NCI-H345 treated with DMSO at 0.1 percent for 48 hours (cell line): Measurements from ENCODE around the gene PRDX2.

Experiments
- DNase-seq: peaks from one replicate; lab custom pipeline; 2025; ENCODE audit not compliant: unreplicated experiment; lab: John Stamatoyannopoulos, UW

PRDX2 gene

GRCh38 chr19:12792853-12793289 is 8.7 kb downstream of the PRDX2 start:
- DNase-seq = no peak

GRCh38 chr19:12792051-12792852 is 9.3 kb downstream of the PRDX2 start:
- DNase-seq = no peak

- DNase-seq = peak; percentile 24
These were observed 10.1 kb downstream of the PRDX2 start, which contains the start of gene JUNB for GRCh38 chr19:12791345-12792050. TSS of gene JUNB (plus strand) at chr19:12791486. CDS start at chr19:12791772, 286 bp downstream.

DNA sequence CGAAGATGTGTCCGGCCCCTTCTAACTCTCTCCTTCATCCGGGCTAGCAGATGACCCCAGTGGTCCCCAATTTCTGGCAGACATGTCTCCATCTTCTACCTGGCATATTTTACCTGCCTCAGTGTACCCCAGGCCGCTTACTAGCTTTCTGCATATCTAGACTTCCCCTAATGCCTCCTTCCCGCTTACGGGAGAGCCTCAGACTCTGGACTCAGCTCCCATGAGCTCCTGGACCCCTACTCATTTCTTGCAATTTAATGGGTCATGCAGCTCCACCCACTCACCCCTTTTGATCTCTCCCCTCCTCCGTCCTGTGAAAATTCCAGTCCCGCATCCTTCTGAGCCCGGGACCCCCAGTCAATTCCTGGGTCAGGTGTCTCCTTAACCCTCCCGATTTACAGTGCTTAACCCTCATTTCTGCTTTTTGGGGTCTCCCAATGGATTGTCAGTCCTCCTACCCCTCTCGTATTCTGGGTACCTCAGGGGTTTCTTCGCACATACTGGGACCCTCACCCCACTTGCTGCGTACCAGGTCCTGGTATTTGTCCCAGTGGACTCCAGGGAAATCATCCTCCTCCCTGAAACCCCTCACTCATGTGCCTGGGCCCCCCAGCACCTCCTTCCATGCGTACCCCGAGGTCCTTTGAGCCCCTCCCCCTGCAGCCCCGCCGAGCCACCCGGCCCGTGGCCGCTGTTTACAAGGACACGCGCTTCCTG is 10.8 kb downstream of the PRDX2 start:
- no peak for DNase-seq

- no peak for DNase-seq
These were observed 11.5 kb downstream of the PRDX2 start for GRCh38 chr19:12789904-12790619.

- no peak for DNase-seq
These were observed 12.3 kb downstream of the PRDX2 start for GRCh38 chr19:12789098-12789903.

GRCh38 chr19:12788682-12789097 is 12.9 kb downstream of the PRDX2 start:
- DNase-seq = no peak

GRCh38 chr19:12788042-12788681 is 13.4 kb downstream of the PRDX2 start:
- no peak for DNase-seq

DNA sequence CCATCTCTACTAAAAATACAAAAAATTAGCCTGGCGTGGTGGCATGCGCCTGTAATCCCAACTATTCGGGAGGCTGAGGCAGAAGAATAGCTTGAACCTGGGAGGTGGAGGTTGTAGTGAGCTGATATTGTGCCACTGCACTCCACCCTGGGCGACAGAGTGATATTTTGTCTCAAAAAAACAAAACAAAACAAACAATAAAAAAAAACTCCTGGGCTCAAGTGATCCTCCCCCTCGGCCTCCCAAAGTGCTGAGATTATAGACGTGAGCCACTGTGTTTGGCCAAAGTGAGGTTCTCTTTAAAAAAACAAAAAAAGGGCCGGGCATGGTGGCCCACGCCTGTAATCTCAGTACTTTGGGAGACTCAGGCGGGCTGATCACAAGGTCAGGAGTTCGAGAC is 14.1 kb downstream of the PRDX2 start:
- DNase-seq = no peak

- DNase-seq = no peak
These were observed 14.6 kb downstream of the PRDX2 start for GRCh38 chr19:12786952-12787351.

- DNase-seq = no peak
These were observed 15.3 kb downstream of the PRDX2 start for GRCh38 chr19:12786141-12786870.

DNA sequence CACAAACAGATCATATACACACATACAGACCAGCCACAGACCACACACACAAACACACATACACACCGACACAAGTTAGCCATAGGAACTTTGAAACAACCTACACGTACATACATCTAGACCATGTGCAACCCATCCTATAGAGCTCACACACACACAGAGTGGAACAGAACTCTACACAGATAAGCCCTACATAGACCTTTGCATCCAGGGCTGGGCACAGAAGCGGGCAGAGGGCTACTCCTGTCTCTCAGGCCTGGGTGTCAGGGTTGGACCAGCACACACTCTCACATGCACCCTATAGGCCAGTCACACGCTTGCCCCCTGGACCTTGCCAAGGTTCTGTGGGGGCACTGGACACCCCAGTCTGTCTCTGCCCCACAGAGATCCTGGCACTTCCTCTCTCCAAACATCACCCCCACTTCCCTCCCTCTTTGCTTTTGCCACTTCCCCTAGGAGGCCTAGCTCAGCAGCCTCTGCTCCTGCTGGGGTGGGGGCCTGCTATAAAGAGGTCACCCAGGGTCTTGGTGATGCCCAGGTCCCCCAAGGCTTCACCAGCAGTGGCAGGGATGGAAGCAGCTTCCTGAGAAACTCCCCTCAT is 16.1 kb downstream of the PRDX2 start:
- DNase-seq = no peak

- no peak for DNase-seq
These were observed 16.6 kb downstream of the PRDX2 start for GRCh38 chr19:12784871-12785430.

DNA sequence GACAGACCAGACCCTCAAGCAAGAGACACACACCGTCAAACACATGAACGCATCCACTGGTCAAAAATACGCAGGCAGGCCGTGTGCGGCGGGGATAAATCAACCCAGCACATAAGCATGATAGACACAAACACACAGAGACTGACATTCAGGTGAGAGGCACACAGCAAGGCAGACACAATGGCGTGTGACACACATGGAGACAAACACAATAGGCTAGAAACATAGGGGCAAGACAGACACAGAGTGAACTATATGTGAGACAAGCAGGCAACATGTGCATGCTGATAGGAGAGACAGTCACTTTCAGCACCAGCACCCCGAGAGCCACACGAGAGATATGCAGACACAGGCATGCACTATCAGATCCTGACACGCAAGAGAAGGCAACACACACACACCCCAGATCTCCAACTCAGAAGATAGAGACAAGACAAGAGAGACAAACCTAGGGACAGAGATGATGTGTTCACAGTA is 17.2 kb downstream of the PRDX2 start:
- no peak for DNase-seq

GRCh38 chr19:12783849-12784393 is 17.7 kb downstream of the PRDX2 start:
- DNase-seq = no peak

DNA sequence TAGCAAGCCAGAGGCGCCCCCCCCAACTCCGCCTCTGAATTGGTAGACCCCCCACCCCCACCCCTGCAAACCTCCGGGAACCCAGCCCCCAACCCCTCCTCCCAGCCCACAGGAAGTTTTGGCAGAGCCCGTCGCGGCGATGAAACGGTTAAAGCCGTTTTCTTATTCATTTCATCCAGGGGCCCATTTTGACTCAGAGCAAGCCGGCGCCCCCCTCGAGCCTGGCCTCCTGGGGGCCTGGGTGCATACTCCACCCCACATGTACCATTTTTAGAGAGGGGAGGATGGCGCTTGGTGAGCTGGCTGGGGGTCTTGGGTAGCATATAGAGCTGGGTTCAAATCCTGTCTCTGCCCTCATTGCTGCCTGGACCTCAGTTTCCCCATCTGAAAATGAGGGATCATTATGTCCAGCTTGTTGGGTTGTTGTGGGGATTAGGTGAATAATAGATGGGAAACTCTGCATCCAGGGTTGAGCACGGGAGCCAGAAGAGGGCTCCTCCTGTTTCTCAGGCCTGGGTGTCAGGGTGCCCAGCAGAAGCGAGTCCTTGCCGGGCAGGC is 18.2 kb downstream of the PRDX2 start:
- DNase-seq = no peak

DNA sequence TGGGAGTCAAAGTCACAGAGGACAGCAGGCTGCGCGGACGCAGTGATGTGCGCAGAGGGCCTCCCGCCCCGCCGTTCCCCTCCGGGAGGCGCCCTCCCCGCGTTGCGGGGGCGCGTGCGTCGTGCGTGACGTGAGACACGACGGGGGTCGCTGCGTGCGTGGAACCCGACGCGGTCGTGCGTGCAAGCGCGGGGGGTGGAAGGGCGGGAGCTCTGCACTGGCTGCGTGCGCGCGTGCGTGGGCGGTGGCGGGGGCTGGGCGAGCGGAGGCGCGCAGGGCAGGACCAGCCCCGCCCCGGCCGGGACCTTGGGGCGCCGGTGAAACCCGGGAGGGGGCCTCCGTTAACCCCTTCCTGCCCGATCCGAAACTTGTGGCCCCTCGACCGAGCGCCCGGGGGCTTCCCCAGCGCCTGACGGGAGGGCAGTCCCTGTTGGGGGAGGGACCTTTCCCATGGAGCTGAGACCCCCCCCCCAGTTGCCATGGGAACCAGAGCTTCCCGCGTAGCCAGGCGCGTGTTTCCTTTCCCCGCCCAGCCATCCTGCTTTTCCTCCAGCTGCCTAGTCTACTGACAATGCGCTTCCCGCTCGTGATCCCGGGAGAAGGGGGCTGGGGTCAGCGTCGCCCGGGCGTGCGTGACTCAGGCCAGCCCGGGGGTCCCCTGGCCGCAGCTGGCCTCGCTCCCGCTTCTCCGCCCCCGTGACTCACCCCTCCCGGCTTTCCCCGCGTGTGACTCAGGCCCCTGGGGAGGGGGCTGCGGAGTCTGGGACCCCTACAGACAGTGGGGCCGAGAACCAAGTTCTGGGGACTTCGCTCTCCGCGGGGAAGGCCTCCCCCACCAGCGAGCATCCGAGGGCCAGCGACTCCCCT is 18.9 kb downstream of the PRDX2 start:
- no peak for DNase-seq
